Uterus (tissue), 4 donors: ENCODE data around the gene TRIM14. TPM values are rescaled to one million over a fixed set of nuclear protein-coding genes. Genes with fewer than 3 reads are reported as not detected.
A peak's percentile ranks its signal among the peaks of the same experiment; 100 is the strongest.

Source experiments
- DNase-seq, 2 donors: peaks; one replicate each; pipeline ENCODE4 v3.0.0-alpha.2; 2019 to 2020
- H3K27ac ChIP-seq, 2 donors: fragments of 200-600 bp; sonication (generic); 1 replicate in 1 of 2; 2 replicates in 1 of 2; pipeline ENCODE4 v1.5.1; 2016 to 2018
- H3K27me3 ChIP-seq, 2 donors: fragments of 200-600 bp; sonication (generic); one replicate each; pipeline ENCODE4 v1.5.1; 2018 to 2019; ENCODE audit warnings: control low read depth in 1 of 2
- H3K36me3 ChIP-seq, 2 donors: fragments of 200-600 bp; sonication (generic); one replicate each; pipeline ENCODE4 v1.5.1; 2019; ENCODE audit warnings: control low read depth in 1 of 2
- H3K4me1 ChIP-seq, 2 donors: fragments of 200-600 bp; sonication (generic); one replicate each; pipeline ENCODE4 v1.5.1; 2018 to 2019; ENCODE audit warnings: control low read depth in 1 of 2
- H3K4me3 ChIP-seq, 2 donors: fragments of 200-600 bp; sonication (generic); 1 replicate in 1 of 2; 2 replicates in 1 of 2; pipeline ENCODE4 v1.5.1; 2018 to 2019; ENCODE audit warnings: mild to moderate bottlenecking in 1 of 2
- H3K9me3 ChIP-seq, 2 donors: fragments of 200-600 bp; sonication (generic); one replicate each; pipeline ENCODE4 v1.5.1; 2019; ENCODE audit warnings: control low read depth in 1 of 2
- CTCF ChIP-seq, 4 experiments: fragments of 200-600 bp in 2 of 4; fragments of 450-650 bp in 2 of 4; sonication (generic) in 2 of 4; IDR thresholded peaks; one replicate each; pipeline ENCODE4 v1.5.1; 2016 to 2019; ENCODE audit warnings: antibody characterized with exemption in 4 of 4, mild to moderate bottlenecking in 2 of 4, moderate library complexity in 1 of 4
- POLR2A ChIP-seq, 2 donors: fragments of 450-650 bp; IDR thresholded peaks; one replicate each; pipeline ENCODE4 v1.6.1; 2016; ENCODE audit warnings: antibody characterized with exemption in 2 of 2, mild to moderate bottlenecking in 1 of 2, moderate library complexity in 1 of 2
- intact Hi-C: fragments of 100-400 bp; cut with DNase I; formaldehyde crosslinking; loops from one replicate; pipeline ENCODE4 v1.15.1; 2023; ENCODE audit warnings: low total_unique reads
- total RNA-seq, 4 donors: library from RNA; depleted of rRNA in 3 of 4; stranded (reverse); fragments of >200 nt in 3 of 4; gene quantifications; one replicate each; pipeline versions ENCODE4 v1.1.0 to v1.2.4, GENCODE V29; 2014 to 2023
- donor health status: DM: yes; HTN: yes; CAD: no.

Gene TRIM14
- total RNA-seq, 4 donors from 2014 or later = 1.5 to 17.7 (median 10.9) TPM

GRCh38 chr9:98039607-98040017, 79.4 kb downstream of the TRIM14 start:
- Histone ChIP-seq H3K4me3 (no peak overlapping the region), H3K27ac (no peak overlapping the region), H3K36me3 (no peaks in the 10 kb centered on the region), H3K4me1 (no peaks in the 10 kb centered on the region), H3K27me3 (no peaks in the 10 kb centered on the region), H3K9me3 (no peaks in the 10 kb centered on the region)
- no peak for DNase-seq
- intact Hi-C loops = no loop called here
- TF ChIP-seq CTCF (IDR thresholded peaks at IDR 0.05) (no peak), POLR2A (IDR thresholded peaks at IDR 0.05) (no peak)

- no peaks in the 10 kb centered on the region for H3K4me1 ChIP-seq
- intact Hi-C loops = no loop called here
- H3K4me3 ChIP-seq = no peak overlapping the region
- no peak for DNase-seq
- no peak for TF ChIP-seq POLR2A (IDR thresholded peaks at IDR 0.05)
- no peak for TF ChIP-seq CTCF (IDR thresholded peaks at IDR 0.05)
- H3K36me3 ChIP-seq = no peaks in the 10 kb centered on the region
- no peak overlapping the region for H3K27ac ChIP-seq
- no peaks in the 10 kb centered on the region for H3K9me3 ChIP-seq
- H3K27me3 ChIP-seq = no peaks in the 10 kb centered on the region
These were observed 80.1 kb downstream of the TRIM14 start for GRCh38 chr9:98038958-98039357.

GRCh38 chr9:98037357-98037756, 81.7 kb downstream of the TRIM14 start:
- intact Hi-C loops = no loop called here
- Histone ChIP-seq H3K4me1 (no peaks in the 10 kb centered on the region), H3K4me3 (no peak overlapping the region), H3K36me3 (no peaks in the 10 kb centered on the region), H3K27me3 (no peaks in the 10 kb centered on the region), H3K9me3 (no peaks in the 10 kb centered on the region), H3K27ac (peak overlapping the region in 1 of 2 donors; percentile 38)
- DNase-seq = peak in 1 of 2 donors; percentile 43
- no peak for TF ChIP-seq POLR2A (IDR thresholded peaks at IDR 0.05)
- TF ChIP-seq CTCF (IDR thresholded peaks at IDR 0.05) = no peak

GRCh38 chr9:98034593-98035546, 84.2 kb downstream of the TRIM14 start:
- peak; percentile 77 to 85 (median 84) for TF ChIP-seq CTCF (IDR thresholded peaks at IDR 0.05)
- no peak for TF ChIP-seq POLR2A (IDR thresholded peaks at IDR 0.05)
- Histone ChIP-seq H3K27me3 (no peaks in the 10 kb centered on the region), H3K27ac (no peak overlapping the region), H3K4me1 (no peaks in the 10 kb centered on the region), H3K36me3 (no peaks in the 10 kb centered on the region), H3K4me3 (no peak overlapping the region), H3K9me3 (no peaks in the 10 kb centered on the region)
- peak; percentile 80 to 90 for DNase-seq
- intact Hi-C loops = no loop called here

GRCh38 chr9:98031935-98032334, 87.1 kb downstream of the TRIM14 start:
- Histone ChIP-seq H3K9me3 (no peaks in the 10 kb centered on the region), H3K27ac (no peak overlapping the region), H3K4me1 (no peaks in the 10 kb centered on the region), H3K36me3 (no peaks in the 10 kb centered on the region), H3K27me3 (no peaks in the 10 kb centered on the region), H3K4me3 (no peak overlapping the region)
- DNase-seq = no peak
- intact Hi-C loops = no loop called here
- TF ChIP-seq CTCF (IDR thresholded peaks at IDR 0.05) (no peak), POLR2A (IDR thresholded peaks at IDR 0.05) (no peak)
